Measurements from ENCODE around the gene ODF4. TPM values are rescaled to one million over a fixed set of nuclear protein-coding genes. Genes with fewer than 3 reads are reported as not detected.
A peak's percentile ranks its signal among the peaks of the same experiment; 100 is the strongest.

Gene ODF4
- total and polyA plus RNA-seq, 2 of the 13 experiments (the other 11 are each of a cell fraction or from before 2014, with no cell fraction given) = not detected

GRCh38 chr17:8375738-8376259 is 36.2 kb downstream of the ODF4 start:
- Histone ChIP-seq H3K27me3 (ENCODE audit: control insufficient read depth in 1 of 2, insufficient read depth in 2 of 2, low read length in 2 of 2) (peaks cover 0 to 3% of the 10 kb centered on the region in 2 experiments; a peak in 1 of 5 replicates), H3K79me2 (ENCODE audit: insufficient read depth, low read length) (peaks cover 15% of the 10 kb centered on the region), H3K4me2 (ENCODE audit: low read depth, low read length) (peak overlapping the region; percentile 93), H3K4me3 (replicated peaks in 1 of 3; ENCODE audit: insufficient read depth in 1 of 3, low read depth in 2 of 3, low read length in 3 of 3) (peak overlapping the region; percentile 66 to 85 (median 80)), H3K36me3 (replicated peaks in 1 of 2; ENCODE audit: control insufficient read depth in 1 of 2, insufficient read depth in 2 of 2, low read length in 2 of 2) (peaks cover 9 to 30% of the 10 kb centered on the region in 2 experiments; a peak in 4 of 5 replicates), H3K9me3 (ENCODE audit: low read length) (no peaks in the 10 kb centered on the region), H3K27ac (ENCODE audit: extremely low read length, insufficient read depth, low read length) (peak overlapping the region; percentile 75), H3K9ac (ENCODE audit: insufficient read depth, low read depth, low read length) (peak overlapping the region; percentile 85), H3K4me1 (ENCODE audit: insufficient read depth, low read length) (peaks cover 49% of the 10 kb centered on the region), H2AFZ (ENCODE audit: low read length) (peak overlapping the region; percentile 71), H4K20me1 (ENCODE audit: insufficient read depth, low read length) (peaks cover 23% of the 10 kb centered on the region)
- TF ChIP-seq, protein P1, sequence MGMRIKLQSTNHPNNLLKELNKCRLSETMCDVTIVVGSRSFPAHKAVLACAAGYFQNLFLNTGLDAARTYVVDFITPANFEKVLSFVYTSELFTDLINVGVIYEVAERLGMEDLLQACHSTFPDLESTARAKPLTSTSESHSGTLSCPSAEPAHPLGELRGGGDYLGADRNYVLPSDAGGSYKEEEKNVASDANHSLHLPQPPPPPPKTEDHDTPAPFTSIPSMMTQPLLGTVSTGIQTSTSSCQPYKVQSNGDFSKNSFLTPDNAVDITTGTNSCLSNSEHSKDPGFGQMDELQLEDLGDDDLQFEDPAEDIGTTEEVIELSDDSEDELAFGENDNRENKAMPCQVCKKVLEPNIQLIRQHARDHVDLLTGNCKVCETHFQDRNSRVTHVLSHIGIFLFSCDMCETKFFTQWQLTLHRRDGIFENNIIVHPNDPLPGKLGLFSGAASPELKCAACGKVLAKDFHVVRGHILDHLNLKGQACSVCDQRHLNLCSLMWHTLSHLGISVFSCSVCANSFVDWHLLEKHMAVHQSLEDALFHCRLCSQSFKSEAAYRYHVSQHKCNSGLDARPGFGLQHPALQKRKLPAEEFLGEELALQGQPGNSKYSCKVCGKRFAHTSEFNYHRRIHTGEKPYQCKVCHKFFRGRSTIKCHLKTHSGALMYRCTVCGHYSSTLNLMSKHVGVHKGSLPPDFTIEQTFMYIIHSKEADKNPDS (CRISPR knock-in tag; IDR thresholded peaks at IDR 0.05) = 0 out of 2 replicates have a peak, but pooled peaks have one; percentile 45
- TF ChIP-seq ZNF382 (CRISPR knock-in tag; IDR thresholded peaks at IDR 0.05; ENCODE audit: borderline replicate concordance) = no peak
- peak; percentile 41 for ATAC-seq
- BruUV-seq (replicated peaks) = no TSS peak
- DNase-seq (ENCODE audit: low spot score) = no peak
- intact Hi-C loops (cut with micrococcal nuclease; ENCODE audit: unreplicated experiment) = loop anchor here (5.0 kb wide), 1 partner anchor 153 kb away; no protein-coding TSS in a partner anchor
- in situ Hi-C loops (cut with HindIII; ENCODE audit: extremely low pct_ligation_motif_present, low pct_unique_long_range_greater_than_20kb) = no loop called here
- ChIA-PET POLR2A (interaction anchor here (0.6 to 2.5 kb wide), 7 partner anchors 9 to 203 kb away, joined by 3 to 10 read pairs (median 5); partner anchors contain the start of genes NDEL1 and SLC25A35), CTCF (ENCODE audit: low intra/inter-chr PET ratio, low total read pairs) (no interaction called here)
- no peak for FAIRE-seq
- 27% methylated on average over 18 of the region's 18 CpGs for WGBS (ENCODE audit: low lambda C conversion rate)
